ENCODE data around the gene PIGC.
"Not testable (repeated sequence)": the region's sequence is repeated elsewhere in the genome, so short reads cannot be mapped to it uniquely, and the experiment has no call there.

PIGC gene

DNA sequence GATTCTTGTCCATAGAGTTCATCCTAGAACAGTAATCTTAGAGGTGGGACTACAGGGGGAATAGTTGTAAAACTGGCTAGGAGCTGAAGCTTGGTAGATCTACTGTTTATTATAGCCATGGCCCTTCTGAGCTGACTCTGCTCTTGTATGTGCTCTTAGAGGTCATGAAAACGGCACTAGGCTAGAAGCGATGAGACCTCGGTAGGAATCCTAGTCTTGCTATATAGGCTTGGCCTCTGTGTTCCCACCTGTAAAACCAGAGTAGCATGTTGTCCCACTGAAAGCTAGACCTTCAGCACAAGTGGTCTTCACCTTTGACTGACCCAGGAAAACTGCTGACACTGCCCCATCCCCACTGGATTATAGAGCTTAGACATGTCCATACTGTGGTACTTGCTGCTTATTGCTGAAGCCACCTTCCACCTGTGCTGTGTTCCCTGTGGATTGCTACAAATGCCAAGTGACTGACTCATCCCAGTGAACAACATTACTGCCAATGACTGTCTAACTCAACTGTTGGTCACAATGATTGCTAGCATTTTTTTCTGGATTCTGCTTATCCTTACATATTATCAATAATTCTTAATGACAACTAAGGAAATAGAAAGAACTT is 23.0 kb upstream of the PIGC start:
- DNase-seq (ENCODE audit: low spot score) = no peak

DNA sequence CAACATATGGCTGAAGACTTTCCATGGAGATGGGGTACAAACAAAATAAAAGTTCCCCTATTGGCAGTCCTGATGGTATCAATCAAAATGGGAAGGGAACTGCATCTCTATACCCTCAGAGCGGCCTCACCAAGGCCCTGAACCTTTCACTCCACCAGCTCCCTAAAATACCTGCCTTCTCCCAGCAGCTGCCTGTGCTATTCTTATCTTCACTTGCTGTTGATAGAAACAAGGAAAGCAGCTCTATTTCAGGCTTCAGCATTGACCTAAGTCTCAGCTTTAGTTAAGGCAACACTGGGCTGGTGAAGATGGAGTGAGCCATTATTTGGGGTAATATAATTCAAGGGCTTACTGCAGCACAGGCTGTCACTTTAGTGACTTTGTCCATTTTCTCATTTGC is 21.7 kb upstream of the PIGC start:
- no peak for DNase-seq (ENCODE audit: low spot score)

DNA sequence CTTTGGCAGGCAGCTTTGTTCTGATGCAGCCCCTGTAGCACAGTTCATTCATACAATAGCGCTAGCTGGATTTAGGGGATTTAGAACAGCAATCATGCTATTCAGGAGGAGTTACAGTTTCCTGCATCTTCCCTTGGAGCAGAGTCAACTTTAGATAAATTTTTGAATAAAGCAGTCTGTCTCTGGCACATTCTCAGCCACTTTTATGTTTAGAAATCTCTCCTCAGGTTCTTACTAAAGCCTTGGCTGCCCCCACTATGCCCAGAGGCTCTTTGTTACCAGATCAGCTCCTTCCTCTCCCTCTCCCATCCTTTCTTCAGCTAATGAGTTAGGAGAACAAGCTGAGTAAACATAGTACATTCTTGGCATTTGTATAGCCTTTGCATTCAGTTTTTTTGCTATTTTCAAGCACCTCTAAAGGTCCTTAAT is 17.0 kb upstream of the PIGC start:
- DNase-seq (ENCODE audit: low spot score) = no peak

DNA sequence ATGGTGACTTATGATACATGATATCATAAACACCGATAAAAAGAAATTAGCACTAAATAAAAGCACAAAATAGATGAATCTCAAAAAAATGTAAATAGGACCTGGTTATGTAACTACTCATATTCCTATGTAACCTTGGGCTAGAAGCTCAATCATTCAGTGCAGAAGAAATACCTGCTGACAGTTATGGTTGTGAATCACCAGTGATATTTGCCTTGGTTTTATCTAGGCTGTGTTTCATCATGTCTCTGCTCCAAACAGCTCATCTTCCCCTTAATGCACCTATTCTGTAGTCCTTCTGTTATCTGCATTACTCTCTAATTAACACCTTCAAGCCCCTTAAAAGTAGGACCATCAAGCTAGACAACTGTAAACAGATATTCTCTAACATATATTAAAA is 16.3 kb upstream of the PIGC start:
- DNase-seq (ENCODE audit: low spot score) = no peak

DNA sequence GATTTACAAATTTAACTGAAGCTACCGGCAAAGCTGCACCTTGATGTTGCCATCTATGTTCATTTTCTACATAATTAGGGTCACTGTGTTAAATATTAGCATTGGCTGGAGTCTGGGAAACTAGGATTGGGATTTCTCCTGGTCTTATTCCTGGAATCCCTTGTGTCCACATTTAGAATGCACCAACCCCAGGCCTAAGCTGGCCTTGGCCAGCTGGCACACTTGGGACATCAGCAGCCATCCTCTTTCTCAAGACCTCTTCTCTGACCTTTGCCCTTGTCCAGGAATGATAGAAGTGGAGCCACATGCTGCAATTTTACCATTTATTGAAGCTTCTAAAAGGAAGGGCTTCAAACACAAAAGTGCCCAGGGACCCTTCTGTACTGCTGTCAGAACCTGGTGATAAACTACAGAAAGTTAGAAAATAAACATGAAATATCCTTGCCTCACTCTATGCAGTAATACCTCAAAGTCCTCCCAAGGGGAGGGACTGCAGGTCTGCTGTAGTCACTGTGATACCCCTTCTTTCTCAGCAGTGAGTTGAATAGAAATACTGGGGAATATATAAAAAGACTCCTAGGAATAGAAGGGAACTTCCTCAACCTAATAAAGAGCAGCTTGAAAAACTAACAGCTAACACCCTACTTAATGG is 13.7 kb upstream of the PIGC start:
- no peak for DNase-seq (ENCODE audit: low spot score)

DNA sequence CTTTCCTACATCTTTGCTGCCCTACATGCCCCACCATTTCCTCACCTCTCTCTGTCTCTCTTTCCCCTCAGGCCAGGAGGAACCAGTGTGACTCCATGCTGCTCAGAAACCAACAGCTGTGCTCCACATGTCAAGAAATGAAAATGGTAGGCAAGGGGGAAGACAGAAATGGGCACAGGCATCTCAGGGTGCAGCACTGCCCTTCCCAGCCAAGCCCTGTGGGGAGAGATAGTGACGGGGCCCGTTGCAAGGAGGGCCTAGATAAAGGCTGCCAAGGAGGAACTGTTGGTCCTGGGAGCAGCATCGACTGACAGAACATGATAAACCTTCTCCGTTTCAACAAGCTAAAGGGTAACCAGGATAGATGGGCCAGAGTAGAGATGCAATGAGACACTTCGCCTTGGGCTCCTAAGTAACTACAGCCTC is 12.5 kb upstream of the PIGC start:
- no peak for DNase-seq (ENCODE audit: low spot score)

DNA sequence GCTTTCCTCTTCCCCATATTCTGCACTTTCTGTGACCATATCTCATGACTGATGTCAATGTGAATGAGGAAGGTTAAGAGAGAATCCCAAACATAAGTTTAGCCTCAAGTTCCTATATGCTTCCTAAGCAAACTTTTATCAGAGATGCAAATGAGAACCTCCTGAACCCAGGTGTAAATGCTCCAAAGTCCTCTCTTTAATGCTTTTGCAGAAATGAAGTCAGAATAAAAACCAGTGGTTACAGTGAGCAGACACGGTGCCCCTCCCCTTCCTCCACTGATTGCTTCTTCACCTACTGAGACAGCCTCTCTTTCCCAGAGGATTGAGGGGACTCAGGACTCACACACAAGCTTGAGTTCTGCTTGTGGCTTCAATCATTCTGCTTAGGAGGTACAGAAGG is 11.6 kb upstream of the PIGC start:
- no peak for DNase-seq (ENCODE audit: low spot score)

DNA sequence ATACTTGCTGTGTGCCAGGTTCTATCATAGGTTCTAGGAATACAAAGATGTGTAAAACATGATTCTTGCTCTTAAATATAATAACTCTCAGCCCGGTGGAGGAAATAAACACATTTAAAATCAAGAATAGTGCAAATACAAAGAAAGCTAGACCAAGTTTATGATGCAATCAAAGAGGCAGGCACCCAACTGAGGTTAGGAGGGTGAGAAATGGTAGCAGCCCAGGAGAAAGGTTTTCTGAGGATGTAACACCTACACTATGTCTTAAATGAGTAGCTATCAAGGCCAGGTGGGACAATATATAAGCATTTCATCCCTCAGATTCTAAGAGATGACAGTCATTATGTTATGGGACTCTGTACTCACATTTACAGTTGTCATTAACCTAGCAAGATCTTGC is 9.7 kb upstream of the PIGC start:
- no peak for DNase-seq (ENCODE audit: low spot score)

DNA sequence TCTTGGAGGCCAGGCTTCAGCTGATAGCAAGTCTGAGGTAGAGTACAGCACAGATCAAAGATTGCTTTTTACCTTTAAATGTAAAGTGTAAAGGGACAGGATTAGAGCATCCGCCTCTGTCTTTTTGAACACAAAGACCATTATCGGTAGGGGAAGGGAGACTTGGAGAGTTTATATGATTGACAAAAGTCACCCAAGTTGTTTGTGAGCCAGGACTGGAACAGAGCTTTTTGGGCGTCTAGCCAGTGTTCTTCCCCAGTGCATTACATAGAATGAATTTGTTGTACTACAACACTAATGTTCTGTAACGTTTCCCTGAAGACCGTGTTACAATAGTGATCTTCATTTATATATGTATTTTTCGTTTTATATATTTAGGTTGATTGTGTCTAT is 9.3 kb upstream of the PIGC start:
- no peak for DNase-seq (ENCODE audit: low spot score)

DNA sequence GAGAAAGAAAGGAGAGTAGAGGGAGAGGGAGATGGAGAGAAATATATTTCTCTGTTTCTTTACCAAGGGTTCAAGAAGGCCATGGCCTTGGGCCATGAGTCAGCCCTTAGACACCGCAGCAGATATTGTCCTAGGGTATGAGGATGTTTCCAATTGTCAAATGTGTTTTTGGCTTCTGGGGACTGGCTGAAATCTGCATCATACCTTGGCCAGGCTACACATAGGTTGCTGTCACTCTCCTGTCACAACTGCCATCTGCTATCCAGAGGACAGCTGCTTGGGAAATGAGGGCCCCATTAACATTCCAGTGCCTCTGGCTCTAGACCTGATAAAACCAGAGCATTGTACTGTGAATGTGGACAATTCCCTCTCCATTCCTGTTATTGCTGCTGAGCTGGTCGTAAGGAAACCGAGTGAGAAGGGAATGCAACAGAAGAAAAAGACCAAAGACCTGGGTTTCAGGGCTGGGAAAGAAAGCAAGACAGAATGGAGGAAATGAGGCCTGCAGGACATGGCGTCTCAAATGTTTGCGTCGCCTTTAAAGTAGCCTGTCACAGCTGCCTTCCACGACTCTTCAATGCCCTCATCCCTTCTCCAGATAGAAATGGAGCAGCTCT is 8.8 kb upstream of the PIGC start:
- no peak for DNase-seq (ENCODE audit: low spot score)

DNA sequence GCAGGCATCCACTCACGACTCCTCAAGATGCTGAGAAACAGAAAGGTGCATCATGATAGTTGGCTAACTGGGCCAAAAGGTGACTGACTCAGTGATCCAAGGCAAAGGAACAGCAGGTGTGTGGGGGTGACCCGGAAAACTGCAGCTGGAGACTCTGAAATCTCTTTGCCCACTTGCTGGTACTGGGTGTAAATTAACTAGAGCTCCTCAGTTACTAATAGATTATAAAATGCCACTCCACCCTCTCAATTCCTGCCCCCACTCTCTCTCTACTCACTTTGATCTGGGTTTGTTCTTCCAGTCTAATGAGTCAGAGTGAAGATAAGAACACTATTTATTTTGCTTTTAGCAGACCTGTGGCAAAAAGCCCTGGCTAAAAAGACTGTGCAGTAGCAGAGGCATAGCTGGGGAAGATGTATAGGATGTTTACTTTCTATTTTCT is 7.2 kb upstream of the PIGC start:
- no peak for DNase-seq (ENCODE audit: low spot score)

DNA sequence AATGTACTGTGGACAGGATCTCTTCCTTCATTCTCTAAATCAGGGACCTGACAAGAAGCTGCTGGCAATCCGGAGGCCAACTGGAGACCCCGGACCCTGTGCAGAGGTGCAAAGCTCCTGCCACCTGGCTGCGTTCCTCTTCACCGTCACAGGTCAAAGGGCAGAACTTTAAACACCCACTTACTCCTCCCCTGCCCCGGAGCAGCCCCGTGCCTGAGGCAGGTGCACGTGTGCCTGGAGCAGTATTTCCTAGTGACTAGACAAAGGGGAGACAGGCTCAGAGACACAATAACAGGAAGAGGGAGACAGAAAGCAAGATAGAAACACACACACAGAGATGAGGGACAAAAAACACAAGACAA is 6.6 kb upstream of the PIGC start:
- no peak for DNase-seq (ENCODE audit: low spot score)

DNA sequence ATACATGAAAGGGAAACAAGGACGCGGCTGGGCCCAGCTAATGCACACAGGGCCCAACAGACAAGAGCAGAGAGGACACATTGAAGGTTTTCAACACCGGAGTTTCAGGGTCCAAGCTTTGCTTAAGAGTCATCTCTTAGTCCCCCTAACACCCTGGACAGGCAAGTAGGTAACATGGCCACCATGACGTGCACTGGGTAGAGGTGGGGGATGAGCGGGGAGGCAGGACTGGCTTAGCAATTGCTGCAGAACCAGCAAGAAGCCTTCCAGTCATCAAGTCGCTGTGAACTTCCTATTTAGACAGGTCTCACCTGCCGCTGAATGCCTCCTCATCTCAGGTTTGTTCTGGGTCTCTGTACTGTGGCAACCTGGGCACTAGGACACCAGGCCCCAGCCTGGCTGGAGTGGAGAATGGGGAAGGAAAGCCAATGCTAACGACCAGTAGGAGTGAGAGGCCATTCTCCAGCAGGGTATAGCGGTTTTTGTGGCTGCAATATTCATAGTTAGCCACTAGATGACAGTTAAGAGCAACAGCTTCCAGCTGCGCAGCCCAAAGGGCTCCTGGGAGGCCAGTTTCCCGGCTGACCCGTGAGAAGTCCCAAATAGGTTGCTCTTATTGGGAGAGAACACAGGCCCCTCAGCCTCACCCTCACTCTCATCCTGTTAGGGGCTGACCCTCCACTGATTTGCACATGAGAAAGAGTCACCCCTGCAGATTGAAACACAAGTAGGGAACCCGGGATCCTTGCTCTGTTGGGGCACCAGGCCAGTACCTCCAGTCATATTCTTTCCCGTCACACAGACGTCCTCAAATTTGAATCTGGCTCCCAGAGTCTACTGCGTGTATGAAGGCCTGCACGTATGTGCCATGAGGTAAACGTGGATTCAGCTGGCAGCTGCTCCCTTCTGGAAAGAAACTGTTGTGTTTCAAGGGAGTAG is 6.0 kb upstream of the PIGC start:
- DNase-seq (ENCODE audit: low spot score) = peak; percentile 58

DNA sequence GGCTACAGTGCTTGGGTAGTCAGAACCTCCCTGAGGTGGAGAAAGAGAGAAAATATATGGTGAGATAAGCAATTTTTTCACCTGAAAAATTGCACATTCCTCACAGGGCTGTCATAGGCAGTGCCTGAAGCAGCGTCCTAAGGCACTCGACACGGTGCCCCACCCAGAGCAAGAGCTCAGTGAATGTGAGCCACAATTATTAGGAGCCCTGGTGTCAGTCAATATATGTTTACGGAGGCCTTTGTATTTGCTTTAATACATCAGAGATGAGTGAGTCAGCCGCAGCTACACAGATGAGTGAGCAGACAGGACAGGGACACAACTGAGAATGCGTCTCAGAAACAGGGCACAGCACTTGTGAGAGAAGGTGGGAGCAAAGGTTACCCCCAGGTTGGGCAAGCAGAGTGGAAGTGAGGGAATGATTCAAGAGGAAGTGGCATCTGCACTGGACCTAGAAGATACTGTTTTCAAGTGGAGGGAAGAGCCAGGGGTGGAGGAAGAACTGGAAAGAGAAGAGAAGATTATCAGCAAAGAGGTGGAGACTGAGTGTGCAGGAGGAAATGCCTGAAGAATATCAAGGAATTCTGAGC is 5.2 kb upstream of the PIGC start:
- DNase-seq (ENCODE audit: low spot score) = no peak

DNA sequence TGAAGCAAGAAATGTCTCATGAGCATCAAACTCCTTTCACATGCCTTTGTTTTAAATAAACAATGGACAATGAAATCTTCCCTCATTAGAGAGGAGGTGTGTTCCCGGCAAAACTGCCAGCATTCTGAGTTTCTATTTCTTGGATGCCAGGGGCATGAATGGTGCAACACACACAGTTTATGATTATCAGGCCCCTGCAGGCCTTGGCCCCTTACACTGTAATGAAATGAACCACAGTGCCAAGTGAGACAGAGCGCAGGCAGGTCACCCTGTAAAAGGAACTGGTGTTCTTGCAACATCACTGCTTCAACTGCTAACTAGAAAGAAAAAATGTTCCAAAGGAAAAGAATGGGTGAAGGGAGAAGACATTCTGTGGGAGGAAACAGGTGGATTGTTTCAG is 3.8 kb upstream of the PIGC start:
- no peak for DNase-seq (ENCODE audit: low spot score)

DNA sequence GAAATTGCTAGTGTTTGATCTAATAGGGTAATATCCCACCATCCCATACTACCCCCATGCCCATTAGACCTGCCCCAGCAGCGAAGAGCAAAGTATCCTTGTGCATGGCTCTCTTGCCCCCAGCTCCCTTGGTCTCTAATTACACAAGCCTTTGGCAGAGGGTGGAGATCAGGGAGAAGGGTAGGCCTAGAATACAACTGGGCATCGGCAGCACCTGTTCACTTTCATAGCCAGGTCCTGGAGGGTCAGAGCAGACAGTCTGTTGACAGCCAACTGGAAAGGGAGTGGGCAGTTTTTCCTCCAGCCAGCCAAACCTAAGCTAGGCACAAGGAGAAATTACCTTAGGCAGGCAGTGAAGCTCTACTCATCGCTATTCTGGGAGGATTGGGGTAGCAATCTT is 2.7 kb upstream of the PIGC start:
- DNase-seq (ENCODE audit: low spot score) = no peak

DNA sequence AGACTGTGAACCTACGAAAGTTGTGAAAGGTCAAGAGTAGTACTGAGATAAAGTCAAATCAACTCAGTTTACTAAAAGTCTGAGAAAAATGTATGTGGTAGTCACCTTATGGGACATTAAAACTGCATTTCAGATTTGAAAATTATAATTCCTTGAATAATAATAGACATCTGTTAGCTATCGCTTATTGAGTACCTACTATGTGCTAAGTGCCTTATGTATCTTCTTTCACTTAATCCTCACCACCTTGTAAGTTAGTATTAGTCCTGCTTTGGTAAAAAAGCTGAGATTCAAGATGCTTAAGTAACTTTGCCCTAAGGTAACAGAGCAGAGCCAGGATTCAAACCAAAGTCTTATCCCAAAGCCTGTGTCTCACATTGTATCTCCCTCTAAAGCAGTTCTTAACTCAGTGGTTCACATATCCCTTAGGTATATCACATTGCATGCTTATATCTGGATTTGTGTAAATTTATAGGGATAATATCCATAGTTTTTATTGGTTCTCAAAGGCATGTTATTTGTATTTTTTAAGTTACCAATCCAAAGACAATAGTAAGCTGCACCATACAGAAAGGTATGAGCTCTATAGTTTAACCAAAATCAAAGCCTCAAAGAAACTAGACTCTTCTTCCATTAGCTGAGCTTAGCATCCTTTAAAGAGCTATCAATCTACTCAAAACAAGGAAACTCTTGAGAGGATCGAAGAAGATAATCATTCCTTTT is 865 bp downstream of the PIGC start:
- no peak for DNase-seq (ENCODE audit: low spot score)

DNA sequence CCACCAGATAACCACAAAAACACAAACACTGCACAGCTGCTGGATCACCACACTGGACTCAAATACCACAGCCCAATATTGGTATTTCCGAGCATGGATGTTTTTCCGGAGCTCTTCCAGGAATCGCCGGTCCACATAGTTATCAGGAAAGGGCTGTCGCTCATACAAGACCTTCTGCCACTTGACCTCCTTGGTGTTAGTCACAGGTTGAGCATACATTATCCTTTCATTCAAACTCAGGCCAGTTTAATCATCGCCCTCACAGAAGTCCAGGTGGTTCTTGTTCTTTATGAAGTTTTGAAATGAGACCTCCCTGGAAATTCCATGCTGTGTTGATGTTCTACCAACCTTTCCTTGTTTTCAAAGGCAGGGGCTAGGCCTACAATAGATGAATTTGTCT is 1.5 kb downstream of the PIGC start:
- DNase-seq (ENCODE audit: low spot score) = no peak

DNA sequence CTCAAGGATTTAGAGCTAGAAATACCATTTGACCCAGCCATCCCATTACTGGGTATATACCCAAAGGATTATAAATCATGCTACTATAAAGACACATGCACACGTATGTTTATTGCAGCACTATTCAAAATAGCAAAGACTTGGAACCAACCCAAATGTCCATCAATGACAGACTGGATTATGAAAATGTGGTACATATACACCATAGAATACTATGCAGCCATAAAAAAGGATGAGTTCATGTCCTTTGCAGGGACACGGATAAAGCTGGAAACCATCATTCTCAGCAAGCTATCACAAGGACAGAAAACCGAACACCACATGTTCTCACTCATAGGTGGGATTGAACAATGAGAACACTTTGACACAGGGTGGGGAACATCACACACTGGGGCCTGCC is 6.7 kb downstream of the PIGC start:
- not testable (repeated sequence) for DNase-seq (ENCODE audit: low spot score)

DNA sequence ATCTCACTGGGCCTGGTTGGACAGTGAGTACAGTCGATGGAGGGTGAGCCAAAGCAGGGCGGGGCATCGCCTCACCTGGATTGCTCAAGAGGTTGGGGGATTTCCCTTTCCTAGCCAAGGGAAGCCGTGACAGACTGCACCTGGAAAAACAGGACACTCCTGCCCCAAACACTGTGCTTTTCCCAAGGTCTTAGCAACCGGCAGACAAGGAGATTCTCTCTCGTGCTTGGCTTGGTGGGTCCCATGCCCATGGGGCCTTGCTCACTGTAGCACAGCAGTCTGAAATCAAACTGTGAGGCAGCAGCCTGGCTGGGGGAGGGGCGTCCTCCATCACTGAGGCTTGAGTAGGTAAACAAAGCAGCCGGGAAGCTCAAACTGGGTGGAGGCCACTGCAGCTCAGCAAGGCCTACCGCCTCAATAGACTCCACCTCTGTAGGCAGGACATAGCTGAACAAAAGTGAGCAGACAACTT is 12.1 kb downstream of the PIGC start:
- no peak for DNase-seq (ENCODE audit: low spot score)

DNA sequence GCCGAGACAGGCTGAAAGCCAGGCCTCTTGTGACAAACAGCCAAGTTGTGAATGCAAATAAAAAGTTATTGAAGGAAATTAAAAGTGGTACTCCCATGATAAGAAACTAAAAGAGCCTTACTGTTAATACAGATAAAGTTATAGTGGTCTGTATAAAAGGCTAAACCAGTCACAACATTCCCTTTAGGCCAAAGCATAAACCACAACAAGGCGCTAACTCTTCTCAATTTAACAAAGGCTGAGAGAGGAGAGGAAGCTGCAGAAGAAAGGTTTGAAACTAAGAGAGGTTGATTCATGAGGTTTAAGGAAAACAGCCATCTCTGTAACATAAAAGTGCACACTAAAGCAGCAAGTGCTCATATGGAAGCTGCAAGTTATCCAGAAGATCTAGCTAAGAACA is 12.7 kb downstream of the PIGC start:
- DNase-seq (ENCODE audit: low spot score) = no peak

DNA sequence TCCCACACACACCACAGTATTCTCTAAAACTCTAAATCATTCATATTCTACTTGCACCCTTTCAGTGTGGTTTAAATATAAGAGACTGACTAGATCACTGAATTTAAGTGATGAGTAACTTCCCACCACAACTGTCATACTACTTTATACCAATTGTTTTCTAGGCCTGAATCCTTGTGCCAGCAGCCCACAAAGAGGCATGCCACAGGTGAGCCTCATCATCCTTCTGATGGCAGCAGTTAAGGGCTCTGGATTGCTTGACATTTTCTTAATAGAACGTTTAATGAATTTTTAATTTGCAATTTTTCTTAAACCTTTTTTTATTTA is 13.8 kb downstream of the PIGC start:
- DNase-seq (ENCODE audit: low spot score) = no peak

All from cerebellar cortex (tissue), 1 donor.